Measurements from ENCODE around the gene VAV2.

DNA sequence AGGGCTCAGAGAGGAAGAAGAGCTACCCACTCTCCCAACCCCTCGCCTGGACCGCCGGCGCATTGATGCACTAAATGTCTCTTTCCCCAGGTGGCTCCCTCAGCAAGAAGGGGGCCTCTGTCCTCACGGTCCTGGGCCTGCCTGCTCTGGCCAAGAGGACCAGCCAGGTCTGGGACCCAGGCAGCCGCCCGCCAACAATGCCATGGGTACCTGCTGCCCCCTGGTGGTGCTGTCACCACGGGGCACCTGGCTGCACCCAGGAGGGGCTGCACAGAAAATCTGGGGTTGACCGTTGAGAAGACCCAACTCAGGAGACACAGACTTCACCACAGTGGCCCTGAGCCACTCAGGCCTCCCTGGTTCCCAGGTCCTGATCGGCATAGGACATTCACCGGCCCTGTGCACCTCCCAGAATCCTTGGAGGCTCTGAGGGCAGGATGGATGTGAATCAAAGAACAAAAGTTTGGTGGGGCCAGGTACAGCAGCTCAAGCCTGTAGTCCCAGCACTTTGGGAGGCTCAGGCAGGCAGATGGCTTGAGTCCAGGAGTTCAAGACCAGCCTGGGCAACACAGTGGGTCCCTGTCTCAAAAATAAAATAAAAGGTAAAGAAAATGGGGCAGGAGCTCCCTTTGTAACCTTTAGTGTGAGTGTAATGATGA is 2.4 kb upstream of the VAV2 start:
- TF ChIP-seq CTCF (conservative IDR thresholded peaks at IDR 0.05; ENCODE audit: low read depth in 2 of 2) (peak; percentile 86 to 99), POLR2AphosphoS5 (IDR thresholded peaks at IDR 0.05; ENCODE audit: low read depth) (no peak), REST (IDR thresholded peaks at IDR 0.05; ENCODE audit: unreplicated experiment) (no peak), CREB1 (CRISPR knock-in tag; IDR thresholded peaks at IDR 0.05; ENCODE audit: low read depth) (no peak), NANOG (IDR thresholded peaks at IDR 0.05; ENCODE audit: borderline replicate concordance) (no peak), EZH2 (IDR thresholded peaks at IDR 0.05; ENCODE audit: low read depth, unreplicated experiment) (no peak), JUNB (IDR thresholded peaks at IDR 0.05; ENCODE audit: unreplicated experiment) (no peak), EZH2phosphoT487 (IDR thresholded peaks at IDR 0.05; ENCODE audit: unreplicated experiment) (no peak), STAT1 (IDR thresholded peaks at IDR 0.05; ENCODE audit: unreplicated experiment) (no peak), ZNF462 (CRISPR knock-in tag; IDR thresholded peaks at IDR 0.05) (no peak)
- TF ChIP-seq, protein P1, sequence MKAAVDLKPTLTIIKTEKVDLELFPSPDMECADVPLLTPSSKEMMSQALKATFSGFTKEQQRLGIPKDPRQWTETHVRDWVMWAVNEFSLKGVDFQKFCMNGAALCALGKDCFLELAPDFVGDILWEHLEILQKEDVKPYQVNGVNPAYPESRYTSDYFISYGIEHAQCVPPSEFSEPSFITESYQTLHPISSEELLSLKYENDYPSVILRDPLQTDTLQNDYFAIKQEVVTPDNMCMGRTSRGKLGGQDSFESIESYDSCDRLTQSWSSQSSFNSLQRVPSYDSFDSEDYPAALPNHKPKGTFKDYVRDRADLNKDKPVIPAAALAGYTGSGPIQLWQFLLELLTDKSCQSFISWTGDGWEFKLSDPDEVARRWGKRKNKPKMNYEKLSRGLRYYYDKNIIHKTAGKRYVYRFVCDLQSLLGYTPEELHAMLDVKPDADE (IDR thresholded peaks at IDR 0.05), result no peak

Measured in GM23338 (cell line).